Neural progenitor cell (in vitro differentiated cells): ENCODE results near the gene CDH18. TPM values are rescaled to one million over a fixed set of nuclear protein-coding genes. Genes with fewer than 3 reads are reported as not detected.

Experiments used
- DNase-seq: peaks from one replicate; pipeline ENCODE4 v3.0.0-alpha.2; 2016; ENCODE audit warnings: low spot score
- H2AFZ ChIP-seq: fragments of 200-600 bp; sonication (generic); replicated peaks from 2 replicates; pipeline ENCODE4 v1.6.1; 2016; ENCODE audit warnings: antibody characterized with exemption
- H3F3A ChIP-seq: fragments of 200-600 bp; sonication (generic); 2 replicates; pipeline ENCODE4 v1.6.1; 2016; ENCODE audit warnings: antibody characterized with exemption, low read depth
- H3K27ac ChIP-seq: fragments of 200-600 bp; sonication (generic); 2 replicates; pipeline ENCODE4 v1.5.1; 2016; ENCODE audit warnings: mild to moderate bottlenecking
- H3K27me3 ChIP-seq: fragments of 200-600 bp; sonication (generic); 2 replicates; pipeline ENCODE4 v1.6.1; 2016; ENCODE audit warnings: mild to moderate bottlenecking, moderate library complexity
- H3K36me3 ChIP-seq: fragments of 200-600 bp; sonication (generic); 2 replicates; pipeline ENCODE4 v1.5.1; 2016
- H3K4me1 ChIP-seq: fragments of 200-600 bp; sonication (generic); 2 replicates; pipeline ENCODE4 v1.6.1; 2016; ENCODE audit warnings: mixed run types
- H3K4me2 ChIP-seq: fragments of 200-600 bp; sonication (generic); 2 replicates; pipeline ENCODE4 v1.6.1; 2016
- H3K4me3 ChIP-seq: fragments of 200-600 bp; sonication (generic); 2 replicates; pipeline ENCODE4 v1.5.1; 2016
- H3K79me2 ChIP-seq: fragments of 200-600 bp; sonication (generic); 2 replicates; pipeline ENCODE4 v1.6.1; 2016; ENCODE audit warnings: low read depth
- H3K9ac ChIP-seq: fragments of 200-600 bp; sonication (generic); 2 replicates; pipeline ENCODE4 v1.6.1; 2016
- H3K9me3 ChIP-seq: fragments of 200-600 bp; sonication (generic); 2 replicates; pipeline ENCODE4 v1.5.1; 2016; ENCODE audit warnings: low read depth
- H4K20me1 ChIP-seq: fragments of 200-600 bp; sonication (generic); 2 replicates; pipeline ENCODE4 v1.6.1; 2016; ENCODE audit warnings: low read depth
- H3K27ac Mint-ChIP-seq: 3 replicates; pipeline ENCODE4 v1.8.0; 2021; ENCODE audit warnings: mixed read lengths
- H3K27me3 Mint-ChIP-seq: 2 replicates; pipeline ENCODE4 v1.8.0; 2022; ENCODE audit warnings: low read depth, mild to moderate bottlenecking, inconsistent platforms, moderate library complexity, mixed read lengths; ENCODE audit not compliant: insufficient read depth
- H3K36me3 Mint-ChIP-seq: 3 replicates; pipeline ENCODE4 v1.8.0; 2021; ENCODE audit warnings: mixed read lengths
- H3K4me1 Mint-ChIP-seq: 3 replicates; pipeline ENCODE4 v1.8.0; 2021; ENCODE audit warnings: mixed read lengths
- H3K4me3 Mint-ChIP-seq: 3 replicates; pipeline ENCODE4 v1.8.0; 2021; ENCODE audit warnings: mild to moderate bottlenecking, moderate library complexity, mixed read lengths
- H3K9me3 Mint-ChIP-seq: 3 replicates; pipeline ENCODE4 v1.8.0; 2020; ENCODE audit warnings: mixed read lengths
- CTCF ChIP-seq: fragments of 200-600 bp; sonication (generic); IDR thresholded peaks from 2 replicates; pipeline ENCODE4 v1.5.1; 2017; ENCODE audit warnings: antibody characterized with exemption, mild to moderate bottlenecking
- EZH2 ChIP-seq: fragments of 200-600 bp; sonication (generic); IDR thresholded peaks from 2 replicates; pipeline ENCODE4 v1.6.1; 2017; ENCODE audit warnings: antibody characterized with exemption, mild to moderate bottlenecking, moderate library complexity
- EZH2phosphoT487 ChIP-seq: fragments of 200-600 bp; sonication (generic); IDR thresholded peaks from 2 replicates; pipeline ENCODE4 v1.6.1; 2017; ENCODE audit warnings: antibody characterized with exemption
- total RNA-seq: library from RNA; depleted of rRNA; stranded (reverse); fragments of >200 nt; gene quantifications from 2 replicates; pipeline ENCODE4 v1.2.3, GENCODE V29; 2015; ENCODE audit warnings: low replicate concordance

CDH18 gene
- total RNA-seq, 1 donor from 2014 or later = 0.58 TPM

GRCh38 chr5:19734776-19735175, 253.2 kb downstream of the CDH18 start:
- Histone ChIP-seq H2AFZ (no peak overlapping the region), H3K36me3 (no peaks in the 10 kb centered on the region), H4K20me1 (no peaks in the 10 kb centered on the region), H3K79me2 (no peaks in the 10 kb centered on the region), H3K4me3 (no peak overlapping the region), H3K9ac (no peak overlapping the region), H3K9me3 (no peaks in the 10 kb centered on the region), H3K27me3 (no peaks in the 10 kb centered on the region), H3K4me2 (no peak overlapping the region), H3K4me1 (peaks cover 2% of the 10 kb centered on the region), H3F3A (no peaks in the 10 kb centered on the region), H3K27ac (no peak overlapping the region)
- Mint-ChIP-seq H3K27me3 (no peaks in the 10 kb centered on the region), H3K4me3 (no peak overlapping the region), H3K36me3 (no peaks in the 10 kb centered on the region), H3K9me3 (peaks cover 4% of the 10 kb centered on the region), H3K27ac (no peak overlapping the region), H3K4me1 (peaks cover 6% of the 10 kb centered on the region)
- no peak for DNase-seq
- TF ChIP-seq EZH2 = no peak
- TF ChIP-seq EZH2phosphoT487 = no peak
- no peak for TF ChIP-seq CTCF

GRCh38 chr5:19733612-19734495, 254.1 kb downstream of the CDH18 start:
- H3F3A ChIP-seq = no peaks in the 10 kb centered on the region
- H3K36me3 Mint-ChIP-seq = no peaks in the 10 kb centered on the region
- no peaks in the 10 kb centered on the region for H3K36me3 ChIP-seq
- TF ChIP-seq EZH2phosphoT487 (no peak), CTCF (no peak), EZH2 (no peak)
- H4K20me1 ChIP-seq = no peaks in the 10 kb centered on the region
- H2AFZ ChIP-seq = no peak overlapping the region
- no peaks in the 10 kb centered on the region for H3K4me1 ChIP-seq
- no peak overlapping the region for H3K4me3 ChIP-seq
- H3K79me2 ChIP-seq = no peaks in the 10 kb centered on the region
- no peaks in the 10 kb centered on the region for H3K27me3 Mint-ChIP-seq
- H3K4me2 ChIP-seq = no peak overlapping the region
- no peaks in the 10 kb centered on the region for H3K4me1 Mint-ChIP-seq
- H3K9ac ChIP-seq = no peak overlapping the region
- H3K9me3 ChIP-seq = no peaks in the 10 kb centered on the region
- H3K4me3 Mint-ChIP-seq = no peak overlapping the region
- no peak overlapping the region for H3K27ac ChIP-seq
- no peak for DNase-seq
- no peaks in the 10 kb centered on the region for H3K27me3 ChIP-seq
- no peak overlapping the region for H3K27ac Mint-ChIP-seq
- peaks cover 4% of the 10 kb centered on the region for H3K9me3 Mint-ChIP-seq

- DNase-seq = no peak
- no peak overlapping the region for H3K27ac ChIP-seq
- no peaks in the 10 kb centered on the region for H3K9me3 ChIP-seq
- no peaks in the 10 kb centered on the region for H3K79me2 ChIP-seq
- H3K4me3 Mint-ChIP-seq = no peak overlapping the region
- no peaks in the 10 kb centered on the region for H3F3A ChIP-seq
- H2AFZ ChIP-seq = no peak overlapping the region
- no peaks in the 10 kb centered on the region for H3K27me3 Mint-ChIP-seq
- H3K36me3 Mint-ChIP-seq = no peaks in the 10 kb centered on the region
- peaks cover 3% of the 10 kb centered on the region for H3K9me3 Mint-ChIP-seq
- H3K36me3 ChIP-seq = no peaks in the 10 kb centered on the region
- H4K20me1 ChIP-seq = no peaks in the 10 kb centered on the region
- no peaks in the 10 kb centered on the region for H3K4me1 ChIP-seq
- H3K9ac ChIP-seq = no peak overlapping the region
- H3K4me2 ChIP-seq = no peak overlapping the region
- TF ChIP-seq EZH2 (no peak), EZH2phosphoT487 (no peak), CTCF (no peak)
- no peaks in the 10 kb centered on the region for H3K27me3 ChIP-seq
- peaks cover 4% of the 10 kb centered on the region for H3K4me1 Mint-ChIP-seq
- no peak overlapping the region for H3K27ac Mint-ChIP-seq
- H3K4me3 ChIP-seq = no peak overlapping the region
These were observed 259.4 kb downstream of the CDH18 start for GRCh38 chr5:19728571-19728970.
